Measurements from ENCODE around the gene L2HGDH.

The L2HGDH gene

GRCh38 chr14:50233166-50233950, 78.7 kb downstream of the L2HGDH start:
- intact Hi-C loops (cut with DNase I) = loop anchor here (5.0 to 10.0 kb wide), 3 partner anchors 116 to 371 kb away; partner anchors contain the start of genes MAP4K5 and VCPKMT
- DNase-seq = no peak

GRCh38 chr14:50232276-50232642, 79.8 kb downstream of the L2HGDH start:
- intact Hi-C loops (cut with DNase I) = loop anchor here (5.0 to 10.0 kb wide), 3 partner anchors 115 to 370 kb away; partner anchors contain the start of genes MAP4K5 and VCPKMT
- peak in 2 of 10 donors; percentile 19 to 62 for DNase-seq

- intact Hi-C loops (cut with DNase I) = loop anchor here (2.0 to 10.0 kb wide), 4 partner anchors 81 to 369 kb away; partner anchors contain the start of genes DMAC2L, L2HGDH, MAP4K5 and VCPKMT
- DNase-seq = peak; percentile 74 to 97 (median 84)
Observed at GRCh38 chr14:50231475-50232275, 80.4 kb downstream of the L2HGDH start, which contains the start of gene SOS2. TSS of gene SOS2 (minus strand) at chr14:50231578. CDS start at chr14:50231283, 295 bp downstream.

GRCh38 chr14:50230701-50231474, 81.1 kb downstream of the L2HGDH start:
- peak in 8 of 10 donors; percentile 17 to 83 (median 40) for DNase-seq
- intact Hi-C loops (cut with DNase I) = loop anchor here (2.0 to 10.0 kb wide), 4 partner anchors 82 to 369 kb away; partner anchors contain the start of genes DMAC2L, L2HGDH, MAP4K5 and VCPKMT

- intact Hi-C loops (cut with DNase I) = loop anchor here (2.0 to 10.0 kb wide), 4 partner anchors 82 to 368 kb away; partner anchors contain the start of genes DMAC2L, L2HGDH, MAP4K5 and VCPKMT
- DNase-seq = no peak
Observed at GRCh38 chr14:50230401-50230700, 81.7 kb downstream of the L2HGDH start.

- intact Hi-C loops (cut with DNase I) = loop anchor here (2.0 to 10.0 kb wide), 4 partner anchors 83 to 367 kb away; partner anchors contain the start of genes DMAC2L, L2HGDH, MAP4K5 and VCPKMT
- DNase-seq = no peak
Observed at GRCh38 chr14:50229681-50230080, 82.3 kb downstream of the L2HGDH start.

GRCh38 chr14:50228313-50228712, 83.7 kb downstream of the L2HGDH start:
- intact Hi-C loops (cut with DNase I) = no loop called here
- DNase-seq = no peak

- intact Hi-C loops (cut with DNase I) = no loop called here
- no peak for DNase-seq
Observed at GRCh38 chr14:50225974-50226297, 86.1 kb downstream of the L2HGDH start.

- no peak for DNase-seq
- intact Hi-C loops (cut with DNase I) = no loop called here
Observed at GRCh38 chr14:50225067-50225973, 86.7 kb downstream of the L2HGDH start.

GRCh38 chr14:50222055-50222613, 89.9 kb downstream of the L2HGDH start:
- DNase-seq = no peak
- intact Hi-C loops (cut with DNase I) = no loop called here

- DNase-seq = no peak
- intact Hi-C loops (cut with DNase I) = no loop called here
Observed at GRCh38 chr14:50218501-50218900, 93.5 kb downstream of the L2HGDH start.

GRCh38 chr14:50215416-50215815, 96.6 kb downstream of the L2HGDH start:
- DNase-seq = no peak
- intact Hi-C loops (cut with DNase I) = no loop called here

GRCh38 chr14:50213795-50214194, 98.2 kb downstream of the L2HGDH start:
- no peak for DNase-seq
- intact Hi-C loops (cut with DNase I) = no loop called here

GRCh38 chr14:50212726-50213125, 99.3 kb downstream of the L2HGDH start:
- intact Hi-C loops (cut with DNase I) = no loop called here
- DNase-seq = no peak

- intact Hi-C loops (cut with DNase I) = no loop called here
- DNase-seq = no peak
Observed at GRCh38 chr14:50210074-50210473, 102.0 kb downstream of the L2HGDH start.

GRCh38 chr14:50198499-50198898, 113.5 kb downstream of the L2HGDH start:
- no peak for DNase-seq
- intact Hi-C loops (cut with DNase I) = no loop called here

- intact Hi-C loops (cut with DNase I) = no loop called here
- DNase-seq = no peak
Observed at GRCh38 chr14:50191499-50191898, 120.5 kb downstream of the L2HGDH start.
